PFSK-1 (cell line): ENCODE data around the gene MGMT.

Source experiments
- FOXP2 ChIP-seq: optimal IDR thresholded peaks from 2 replicates; pipeline ENCODE3; 2011; ENCODE audit warnings: borderline replicate concordance, control low read depth, inconsistent platforms; ENCODE audit not compliant: insufficient read depth; ENCODE audit errors: extremely low read length, extremely low read depth
- POLR2AphosphoS5 ChIP-seq: IDR thresholded peaks from 2 replicates; pipeline ENCODE4 v1.6.1; 2012; ENCODE audit warnings: low read depth, mild to moderate bottlenecking, control low read depth, low read length, moderate library complexity
- REST ChIP-seq, 2 experiments: IDR thresholded peaks; 2 replicates each; pipeline versions ENCODE4 v1.6.1 to v1.8.0; 2011 to 2012; ENCODE audit warnings: low read depth in 2 of 2, low read length in 2 of 2, control low read depth in 1 of 2, inconsistent platforms in 1 of 2, mild to moderate bottlenecking in 1 of 2, moderate library complexity in 1 of 2; ENCODE audit not compliant: insufficient read depth in 1 of 2
- SIN3A ChIP-seq: IDR thresholded peaks from 2 replicates; pipeline ENCODE4 v1.6.1; 2012; ENCODE audit warnings: mild to moderate bottlenecking, low read length, moderate library complexity, borderline replicate concordance; ENCODE audit not compliant: insufficient read depth
- TAF1 ChIP-seq: IDR thresholded peaks from 2 replicates; pipeline ENCODE4 v1.6.1; 2012; ENCODE audit warnings: low read length, control low read depth, borderline replicate concordance; ENCODE audit not compliant: insufficient read depth

Gene MGMT

GRCh38 chr10:129605986-129606518 lies 139.0 kb downstream of the MGMT start:
- no peak for TF ChIP-seq FOXP2
- no peak for TF ChIP-seq TAF1
- no peak for TF ChIP-seq POLR2AphosphoS5
- TF ChIP-seq SIN3A, result no peak
- no peak for TF ChIP-seq REST (IDR thresholded peaks at IDR 0.05; ENCODE audit: insufficient read depth in 1 of 2, low read depth in 2 of 2, low read length in 2 of 2)

- TF ChIP-seq REST (IDR thresholded peaks at IDR 0.05; ENCODE audit: insufficient read depth in 1 of 2, low read depth in 2 of 2, low read length in 2 of 2) (no peak), FOXP2 (no peak), SIN3A (no peak), TAF1 (no peak), POLR2AphosphoS5 (no peak)
These were observed 140.6 kb downstream of the MGMT start for GRCh38 chr10:129607607-129608109.

DNA sequence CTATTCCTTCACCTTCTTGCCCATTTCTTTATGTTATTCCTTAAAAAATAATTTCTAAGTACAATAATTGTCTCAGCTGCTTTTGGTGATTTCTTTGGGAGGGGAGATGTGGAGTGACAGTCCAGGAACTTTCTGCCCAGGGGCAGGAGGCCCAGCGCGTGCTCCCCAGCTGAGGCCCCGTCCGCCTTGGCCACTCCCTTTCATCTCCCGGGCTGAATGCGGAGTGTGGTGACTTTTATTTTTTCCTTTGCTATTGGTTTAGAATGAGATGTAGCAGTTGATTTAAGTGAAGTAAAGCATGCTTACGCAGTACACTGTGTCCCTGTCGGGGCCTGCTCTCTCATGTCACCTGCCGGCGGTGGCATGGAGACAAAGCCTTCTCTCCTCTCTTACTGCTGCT lies 141.6 kb downstream of the MGMT start:
- TF ChIP-seq TAF1 (no peak), FOXP2 (no peak), SIN3A (no peak), POLR2AphosphoS5 (no peak), REST (IDR thresholded peaks at IDR 0.05; ENCODE audit: insufficient read depth in 1 of 2, low read depth in 2 of 2, low read length in 2 of 2) (no peak)

- TF ChIP-seq POLR2AphosphoS5, result no peak
- no peak for TF ChIP-seq SIN3A
- no peak for TF ChIP-seq TAF1
- no peak for TF ChIP-seq FOXP2
- no peak for TF ChIP-seq REST (IDR thresholded peaks at IDR 0.05; ENCODE audit: insufficient read depth in 1 of 2, low read depth in 2 of 2, low read length in 2 of 2)
These were observed 142.5 kb downstream of the MGMT start for GRCh38 chr10:129609551-129609950.

DNA sequence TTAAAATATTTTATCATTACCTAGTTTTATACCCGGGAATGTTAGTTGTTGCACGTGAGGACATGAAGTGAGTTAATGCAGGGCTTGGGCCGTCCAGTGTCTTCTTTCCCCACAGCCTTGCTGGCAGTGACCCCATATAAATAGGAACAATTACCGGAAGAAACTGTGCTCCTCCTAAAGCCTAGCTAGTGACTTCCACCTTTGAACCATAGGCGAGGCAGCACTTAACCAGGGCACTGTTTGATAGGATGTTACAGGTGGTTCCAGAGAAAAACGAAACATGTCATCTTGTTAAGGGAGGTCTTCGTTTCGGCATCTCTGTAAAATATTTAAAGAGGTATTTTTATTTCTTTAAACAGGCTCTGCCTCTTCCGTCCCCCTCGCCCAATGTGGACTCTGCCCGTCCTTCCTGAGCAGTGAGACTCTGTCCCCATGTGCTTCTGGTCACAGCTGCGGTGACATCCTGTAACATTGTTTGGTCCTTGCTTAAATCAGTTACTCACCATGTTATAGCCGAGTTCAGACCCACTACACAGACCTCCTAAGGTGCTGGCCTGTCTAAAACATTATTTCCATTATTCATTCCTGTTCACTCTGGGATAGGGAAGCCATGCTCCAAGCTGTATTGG lies 145.6 kb downstream of the MGMT start:
- TF ChIP-seq SIN3A, result no peak
- no peak for TF ChIP-seq FOXP2
- TF ChIP-seq REST (IDR thresholded peaks at IDR 0.05; ENCODE audit: insufficient read depth in 1 of 2, low read depth in 2 of 2, low read length in 2 of 2), result no peak
- no peak for TF ChIP-seq TAF1
